Gastrocnemius medialis (tissue), 4 donors: ENCODE data around the gene ALK.

Source experiments
- CTCF ChIP-seq, 5 experiments: fragments of 450-650 bp in 3 of 5; fragments of 200-600 bp in 2 of 5; sonication (generic) in 2 of 5; IDR thresholded peaks in 4 of 5; conservative IDR thresholded peaks in 1 of 5; 1 replicate in 4 of 5; 2 replicates in 1 of 5; pipeline ENCODE4 v1.5.1; 2016 to 2019; ENCODE audit warnings: antibody characterized with exemption in 5 of 5, mild to moderate bottlenecking in 3 of 5, moderate library complexity in 3 of 5
- POLR2A ChIP-seq, 2 donors: fragments of 450-650 bp; IDR thresholded peaks; one replicate each; pipeline ENCODE4 v1.6.1; 2017; ENCODE audit warnings: antibody characterized with exemption in 2 of 2, mild to moderate bottlenecking in 2 of 2, moderate library complexity in 2 of 2

- TF ChIP-seq CTCF (IDR thresholded peaks at IDR 0.05 in 4 of 5, conservative IDR thresholded peaks at IDR 0.05 in 1 of 5): no peak
- TF ChIP-seq POLR2A (IDR thresholded peaks at IDR 0.05): no peak
Observed at GRCh38 chr2:29394311-29394980, 526.9 kb downstream of the ALK start.
